Heart left ventricle (tissue), 13 donors: Measurements from ENCODE around the gene ANO2.

ENCODE experiments used
- POLR2A ChIP-seq, 2 donors: fragments of 450-650 bp; IDR thresholded peaks; one replicate each; pipeline ENCODE4 v1.6.1; 2017; ENCODE audit warnings: antibody characterized with exemption in 2 of 2, mild to moderate bottlenecking in 2 of 2, moderate library complexity in 2 of 2
- TF ChIP-seq, protein P1 (sequence below), 12 donors: fragments of 200-600 bp; sonication (generic) in 4 of 12; IDR thresholded peaks; one replicate each; pipeline versions ENCODE4 v1.5.0 to v1.8.0; 2018 to 2022; ENCODE audit warnings: antibody characterized with exemption in 12 of 12, mild to moderate bottlenecking in 5 of 12
- donor health status: ischemic (EF 13 %, LVEDD 7.1; RV severe dilation, severe dysfunction).
- donor health status: DM: no; HTN: yes; CAD: no.
- donor health status: DM: no; HTN: no; CAD: no.
- donor health status: ischemic (EF 25% LVEDD 6.9; RV normal size, moderate dysfunction).
- donor health status: ischemic (EF 25% LVEDD 5.7; RV mildly dilated, moderate dysfunction).
- donor health status: ischemic (EF 35%, LVEDD 5.7; RV mildly dilated, moderate dysfunction).
- donor health status: nonischemic (EF 11% LVEDD 7.7; RV severe dilation, severe dysfunction).
- donor health status: DM: yes; HTN: yes; CAD: no.
- donor health status: PGD.
- donor health status: ischemic (EF 29% LVEDD 5.4; RV normal size, mild dysfunction).
- donor health status: nonischemic (EF 23%, LVEDD 6.1; RV moderate dilation, normal function).

DNA sequence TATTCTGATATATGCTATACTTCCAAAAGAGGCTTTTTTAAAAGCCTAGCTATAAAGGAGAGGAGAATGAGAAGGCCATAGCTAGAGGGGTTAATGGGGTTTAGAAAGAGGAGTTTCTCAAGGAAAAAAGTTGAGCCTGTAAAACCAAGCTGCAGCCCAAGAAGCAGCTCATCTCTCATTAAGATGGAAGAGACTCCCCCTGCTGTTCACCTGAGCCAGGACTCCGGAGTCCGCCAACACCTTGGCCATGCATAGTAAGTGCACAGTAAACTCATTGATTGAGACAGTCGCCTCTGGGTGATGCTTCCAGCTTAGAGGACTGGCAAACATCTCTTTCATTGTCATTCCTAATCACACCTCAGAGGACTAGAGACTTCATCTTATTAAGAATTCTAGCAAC lies 46.2 kb downstream of the ANO2 start:
- TF ChIP-seq, protein P1, sequence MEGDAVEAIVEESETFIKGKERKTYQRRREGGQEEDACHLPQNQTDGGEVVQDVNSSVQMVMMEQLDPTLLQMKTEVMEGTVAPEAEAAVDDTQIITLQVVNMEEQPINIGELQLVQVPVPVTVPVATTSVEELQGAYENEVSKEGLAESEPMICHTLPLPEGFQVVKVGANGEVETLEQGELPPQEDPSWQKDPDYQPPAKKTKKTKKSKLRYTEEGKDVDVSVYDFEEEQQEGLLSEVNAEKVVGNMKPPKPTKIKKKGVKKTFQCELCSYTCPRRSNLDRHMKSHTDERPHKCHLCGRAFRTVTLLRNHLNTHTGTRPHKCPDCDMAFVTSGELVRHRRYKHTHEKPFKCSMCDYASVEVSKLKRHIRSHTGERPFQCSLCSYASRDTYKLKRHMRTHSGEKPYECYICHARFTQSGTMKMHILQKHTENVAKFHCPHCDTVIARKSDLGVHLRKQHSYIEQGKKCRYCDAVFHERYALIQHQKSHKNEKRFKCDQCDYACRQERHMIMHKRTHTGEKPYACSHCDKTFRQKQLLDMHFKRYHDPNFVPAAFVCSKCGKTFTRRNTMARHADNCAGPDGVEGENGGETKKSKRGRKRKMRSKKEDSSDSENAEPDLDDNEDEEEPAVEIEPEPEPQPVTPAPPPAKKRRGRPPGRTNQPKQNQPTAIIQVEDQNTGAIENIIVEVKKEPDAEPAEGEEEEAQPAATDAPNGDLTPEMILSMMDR (IDR thresholded peaks at IDR 0.05), result no peak
- no peak for TF ChIP-seq POLR2A (IDR thresholded peaks at IDR 0.05)
